ENCODE data around the gene DBN1.

The DBN1 gene

GRCh38 chr5:177465044-177465443 lies 8.4 kb downstream of the DBN1 start:
- H3K27me3 ChIP-seq (ENCODE audit: control insufficient read depth, insufficient read depth, low read length): no peaks in the 10 kb centered on the region
- H3K36me3 ChIP-seq (ENCODE audit: control insufficient read depth, insufficient read depth, low read length): peaks cover 49% of the 10 kb centered on the region
- no peaks in the 10 kb centered on the region for H3K9me3 ChIP-seq (ENCODE audit: control insufficient read depth, insufficient read depth, low read length)
- H3K4me1 ChIP-seq (ENCODE audit: control insufficient read depth, insufficient read depth, low read length): peaks cover 5% of the 10 kb centered on the region
- no peak overlapping the region for H3K4me3 ChIP-seq (ENCODE audit: low read depth, low read length)
- no peak overlapping the region for H3K9ac ChIP-seq (ENCODE audit: low read depth, low read length)

GRCh38 chr5:177462021-177462670 lies 11.3 kb downstream of the DBN1 start:
- H3K27me3 ChIP-seq (ENCODE audit: control insufficient read depth, insufficient read depth, low read length): no peaks in the 10 kb centered on the region
- H3K4me1 ChIP-seq (ENCODE audit: control insufficient read depth, insufficient read depth, low read length): no peaks in the 10 kb centered on the region
- no peaks in the 10 kb centered on the region for H3K9me3 ChIP-seq (ENCODE audit: control insufficient read depth, insufficient read depth, low read length)
- no peak overlapping the region for H3K4me3 ChIP-seq (ENCODE audit: low read depth, low read length)
- no peak overlapping the region for H3K9ac ChIP-seq (ENCODE audit: low read depth, low read length)
- H3K36me3 ChIP-seq (ENCODE audit: control insufficient read depth, insufficient read depth, low read length): peaks cover 60% of the 10 kb centered on the region

- Histone ChIP-seq H3K4me1 (ENCODE audit: control insufficient read depth, insufficient read depth, low read length) (no peaks in the 10 kb centered on the region), H3K9ac (ENCODE audit: low read depth, low read length) (no peak overlapping the region), H3K27me3 (ENCODE audit: control insufficient read depth, insufficient read depth, low read length) (no peaks in the 10 kb centered on the region), H3K4me3 (ENCODE audit: low read depth, low read length) (no peak overlapping the region), H3K9me3 (ENCODE audit: control insufficient read depth, insufficient read depth, low read length) (no peaks in the 10 kb centered on the region), H3K36me3 (ENCODE audit: control insufficient read depth, insufficient read depth, low read length) (peaks cover 49% of the 10 kb centered on the region)
These were observed 13.4 kb downstream of the DBN1 start for GRCh38 chr5:177459819-177460628.

- Histone ChIP-seq H3K9me3 (ENCODE audit: control insufficient read depth, insufficient read depth, low read length) (no peaks in the 10 kb centered on the region), H3K9ac (ENCODE audit: low read depth, low read length) (no peak overlapping the region), H3K4me3 (ENCODE audit: low read depth, low read length) (no peak overlapping the region), H3K27me3 (ENCODE audit: control insufficient read depth, insufficient read depth, low read length) (no peaks in the 10 kb centered on the region), H3K36me3 (ENCODE audit: control insufficient read depth, insufficient read depth, low read length) (peaks cover 49% of the 10 kb centered on the region), H3K4me1 (ENCODE audit: control insufficient read depth, insufficient read depth, low read length) (no peaks in the 10 kb centered on the region)
These were observed 14.1 kb downstream of the DBN1 start for GRCh38 chr5:177459357-177459756.

GRCh38 chr5:177458912-177459350 lies 14.5 kb downstream of the DBN1 start:
- Histone ChIP-seq H3K4me1 (ENCODE audit: control insufficient read depth, insufficient read depth, low read length) (no peaks in the 10 kb centered on the region), H3K9ac (ENCODE audit: low read depth, low read length) (no peak overlapping the region), H3K27me3 (ENCODE audit: control insufficient read depth, insufficient read depth, low read length) (peaks cover under 1% of the 10 kb centered on the region), H3K9me3 (ENCODE audit: control insufficient read depth, insufficient read depth, low read length) (no peaks in the 10 kb centered on the region), H3K4me3 (ENCODE audit: low read depth, low read length) (no peak overlapping the region), H3K36me3 (ENCODE audit: control insufficient read depth, insufficient read depth, low read length) (peaks cover 49% of the 10 kb centered on the region)

GRCh38 chr5:177457852-177458681 lies 15.4 kb downstream of the DBN1 start:
- Histone ChIP-seq H3K9ac (ENCODE audit: low read depth, low read length) (no peak overlapping the region), H3K36me3 (ENCODE audit: control insufficient read depth, insufficient read depth, low read length) (peaks cover 43% of the 10 kb centered on the region)

GRCh38 chr5:177456976-177457851 lies 16.2 kb downstream of the DBN1 start:
- Histone ChIP-seq H3K9me3 (ENCODE audit: control insufficient read depth, insufficient read depth, low read length) (no peaks in the 10 kb centered on the region), H3K4me1 (ENCODE audit: control insufficient read depth, insufficient read depth, low read length) (peaks cover 7% of the 10 kb centered on the region), H3K4me3 (ENCODE audit: low read depth, low read length) (no peak overlapping the region), H3K36me3 (ENCODE audit: control insufficient read depth, insufficient read depth, low read length) (peaks cover 39% of the 10 kb centered on the region), H3K9ac (ENCODE audit: low read depth, low read length) (no peak overlapping the region), H3K27me3 (ENCODE audit: control insufficient read depth, insufficient read depth, low read length) (peaks cover 13% of the 10 kb centered on the region)

More at GRCh38 chr5:177457852-177458681, 15.4 kb downstream of the DBN1 start:
- Histone ChIP-seq H3K9me3 (ENCODE audit: control insufficient read depth, insufficient read depth, low read length) (no peaks in the 10 kb centered on the region), H3K4me3 (ENCODE audit: low read depth, low read length) (no peak overlapping the region), H3K4me1 (ENCODE audit: control insufficient read depth, insufficient read depth, low read length) (peaks cover 3% of the 10 kb centered on the region), H3K27me3 (ENCODE audit: control insufficient read depth, insufficient read depth, low read length) (peaks cover 7% of the 10 kb centered on the region)

GRCh38 chr5:177456591-177456964 lies 16.9 kb downstream of the DBN1 start:
- peaks cover 13% of the 10 kb centered on the region for H3K27me3 ChIP-seq (ENCODE audit: control insufficient read depth, insufficient read depth, low read length)
- H3K36me3 ChIP-seq (ENCODE audit: control insufficient read depth, insufficient read depth, low read length): peaks cover 38% of the 10 kb centered on the region
- peaks cover 7% of the 10 kb centered on the region for H3K4me1 ChIP-seq (ENCODE audit: control insufficient read depth, insufficient read depth, low read length)
- no peak overlapping the region for H3K9ac ChIP-seq (ENCODE audit: low read depth, low read length)
- H3K4me3 ChIP-seq (ENCODE audit: low read depth, low read length): no peak overlapping the region
- H3K9me3 ChIP-seq (ENCODE audit: control insufficient read depth, insufficient read depth, low read length): no peaks in the 10 kb centered on the region

GRCh38 chr5:177455661-177456590 lies 17.5 kb downstream of the DBN1 start:
- H3K4me3 ChIP-seq (ENCODE audit: low read depth, low read length): peak overlapping the region; percentile 65
- peak overlapping the region; percentile 65 for H3K9ac ChIP-seq (ENCODE audit: low read depth, low read length)
- no peaks in the 10 kb centered on the region for H3K9me3 ChIP-seq (ENCODE audit: control insufficient read depth, insufficient read depth, low read length)
- peaks cover 38% of the 10 kb centered on the region for H3K36me3 ChIP-seq (ENCODE audit: control insufficient read depth, insufficient read depth, low read length)
- H3K4me1 ChIP-seq (ENCODE audit: control insufficient read depth, insufficient read depth, low read length): peaks cover 7% of the 10 kb centered on the region
- H3K27me3 ChIP-seq (ENCODE audit: control insufficient read depth, insufficient read depth, low read length): peaks cover 13% of the 10 kb centered on the region

- Histone ChIP-seq H3K27me3 (ENCODE audit: control insufficient read depth, insufficient read depth, low read length) (peaks cover 13% of the 10 kb centered on the region), H3K9ac (ENCODE audit: low read depth, low read length) (peak overlapping the region; percentile 65), H3K4me3 (ENCODE audit: low read depth, low read length) (peak overlapping the region; percentile 65), H3K4me1 (ENCODE audit: control insufficient read depth, insufficient read depth, low read length) (peaks cover 7% of the 10 kb centered on the region), H3K36me3 (ENCODE audit: control insufficient read depth, insufficient read depth, low read length) (peaks cover 31% of the 10 kb centered on the region), H3K9me3 (ENCODE audit: control insufficient read depth, insufficient read depth, low read length) (no peaks in the 10 kb centered on the region)
These were observed 18.3 kb downstream of the DBN1 start for GRCh38 chr5:177455036-177455660.
